Measurements from ENCODE around the gene NDUFA5.

The NDUFA5 gene

DNA sequence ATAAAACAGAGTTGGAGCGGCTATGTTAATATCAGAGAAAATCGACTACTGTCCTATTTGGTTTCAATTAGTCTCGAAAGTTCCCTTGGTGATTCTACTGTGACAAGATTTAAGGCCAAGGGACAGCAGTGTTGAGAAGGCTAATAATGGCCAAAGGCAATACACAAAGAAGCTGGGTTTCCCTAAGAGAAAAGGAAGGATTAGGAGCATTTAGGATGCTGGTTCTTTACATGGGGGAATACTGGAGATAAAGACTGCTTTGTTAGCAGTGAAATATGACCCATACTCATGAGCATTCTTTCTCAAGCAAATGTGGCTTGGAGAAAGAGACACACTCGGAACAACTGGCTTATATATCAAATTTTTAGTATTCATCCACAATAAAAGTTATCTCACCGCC lies 55.4 kb downstream of the NDUFA5 start:
- no peak for DNase-seq (ENCODE audit: low spot score)

- DNase-seq (ENCODE audit: low spot score) = peak; percentile 26
Measured at GRCh38 chr7:123500878-123501489, 56.6 kb downstream of the NDUFA5 start.

GRCh38 chr7:123499211-123499970 lies 58.2 kb downstream of the NDUFA5 start:
- no peak for DNase-seq (ENCODE audit: low spot score)

DNA sequence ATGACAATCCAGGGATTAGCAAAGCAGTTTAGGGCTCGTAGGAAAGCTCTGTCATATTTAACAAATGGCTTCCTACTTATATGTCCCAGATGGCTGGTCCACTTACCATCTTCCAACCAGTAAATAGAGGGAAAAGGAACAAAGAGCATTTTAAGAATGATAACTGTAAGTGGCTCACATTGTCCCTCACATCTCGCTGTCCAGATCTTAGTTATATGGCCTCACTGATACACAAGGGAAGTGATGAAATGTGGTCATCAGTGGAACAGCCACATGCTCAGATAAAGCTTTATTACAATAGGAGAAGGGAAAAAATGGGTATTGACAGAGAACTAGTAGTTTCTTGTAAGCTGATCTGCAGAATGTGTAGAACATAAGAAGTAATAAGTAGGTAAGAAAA lies 59.0 kb downstream of the NDUFA5 start:
- no peak for DNase-seq (ENCODE audit: low spot score)

DNA sequence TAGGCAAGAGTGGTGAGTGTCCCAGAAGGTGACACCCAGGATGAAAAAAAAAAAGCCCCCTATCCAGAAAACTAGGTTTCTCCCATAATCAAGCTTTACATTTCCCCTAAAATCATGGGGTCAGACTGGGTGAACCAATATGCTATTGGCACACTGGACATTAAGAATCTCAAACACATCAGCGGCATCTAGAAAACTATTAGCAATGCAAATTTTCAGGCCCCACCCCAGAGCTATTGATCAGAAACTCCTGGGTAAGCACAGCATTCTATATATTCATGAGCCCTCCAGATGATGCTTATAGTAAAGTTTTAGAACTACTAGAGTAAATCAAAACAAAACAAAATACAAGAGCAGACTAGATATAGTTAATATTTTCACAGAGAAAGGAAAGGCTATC lies 59.6 kb downstream of the NDUFA5 start:
- DNase-seq (ENCODE audit: low spot score) = no peak

GRCh38 chr7:123494193-123494796 lies 63.3 kb downstream of the NDUFA5 start:
- peak; percentile 79 for DNase-seq (ENCODE audit: low spot score)

GRCh38 chr7:123492485-123492884 lies 65.1 kb downstream of the NDUFA5 start:
- peak; percentile 40 for DNase-seq (ENCODE audit: low spot score)

Data from NAMALWA (cell line).